ENCODE results near the gene PDCD4. TPM values are rescaled to one million over a fixed set of nuclear protein-coding genes. Genes with fewer than 3 reads are reported as not detected.

PDCD4 gene
- total RNA-seq, 1 donor from 2014 or later: 37.1 TPM

- DNase-seq (ENCODE audit: low read depth, low spot score): no peak
These were observed 47.7 kb downstream of the PDCD4 start, which contains the start of gene SHOC2 for GRCh38 chr10:110919349-110919931. Gene SHOC2 (plus strand): TSS chr10:110919604. CDS start chr10:110964359, 44,755 bp downstream.

GRCh38 chr10:110919971-110920881, 48.5 kb downstream of the PDCD4 start:
- no peak for DNase-seq (ENCODE audit: low read depth, low spot score)

- DNase-seq (ENCODE audit: low read depth, low spot score): no peak
These were observed 52.2 kb downstream of the PDCD4 start for GRCh38 chr10:110923856-110924493.

DNA sequence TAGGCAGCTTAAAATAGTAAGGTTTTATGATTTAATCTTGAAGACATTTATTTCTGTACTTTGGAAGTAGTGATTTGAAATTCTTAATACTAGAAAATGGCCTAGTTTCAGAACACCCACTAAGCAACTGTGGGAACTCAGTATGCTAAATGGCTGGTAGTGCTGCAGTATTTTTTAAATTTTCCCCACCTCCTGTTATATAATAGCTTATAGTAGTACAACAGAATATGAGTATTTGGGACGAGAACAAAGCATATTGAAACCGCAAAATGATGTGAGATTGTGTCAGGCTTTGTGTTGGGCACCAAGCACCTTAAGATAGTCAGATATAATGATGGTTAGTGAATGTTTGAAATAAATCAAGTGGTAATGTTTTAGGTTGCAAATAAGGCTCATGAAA, 55.7 kb downstream of the PDCD4 start:
- DNase-seq (ENCODE audit: low read depth, low spot score): no peak

DNA sequence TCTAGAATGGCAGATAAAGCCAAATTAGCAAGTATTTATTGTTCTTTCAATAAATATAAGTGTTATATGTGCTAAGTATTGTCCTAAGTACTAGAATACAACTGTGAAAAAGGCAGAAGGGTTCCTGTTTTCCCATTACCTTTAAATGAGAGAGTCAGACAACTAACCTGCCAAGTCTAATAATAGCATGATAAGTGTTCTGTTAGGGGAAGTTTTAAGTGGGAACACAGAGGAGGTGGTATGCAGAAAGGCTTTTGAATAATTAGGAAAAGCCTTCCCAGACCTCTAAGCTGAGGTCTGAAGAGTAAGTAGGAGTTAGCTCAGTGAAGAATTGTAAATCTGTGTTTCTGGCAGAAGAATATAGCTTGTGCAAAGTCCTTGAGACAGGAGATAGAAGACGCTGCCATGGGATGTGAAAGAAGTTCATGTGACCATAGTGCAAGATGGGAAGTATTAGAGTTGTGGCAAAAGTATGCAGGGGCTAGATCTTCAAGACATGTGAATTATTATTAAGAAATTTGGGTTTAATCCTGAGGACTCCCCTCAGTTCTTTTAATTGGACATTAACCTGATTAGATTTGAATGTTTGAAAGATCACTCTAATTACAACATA, 60.1 kb downstream of the PDCD4 start:
- no peak for DNase-seq (ENCODE audit: low read depth, low spot score)

- DNase-seq (ENCODE audit: low read depth, low spot score): no peak
These were observed 60.9 kb downstream of the PDCD4 start for GRCh38 chr10:110932505-110933180.

- no peak for DNase-seq (ENCODE audit: low read depth, low spot score)
These were observed 65.0 kb downstream of the PDCD4 start for GRCh38 chr10:110936757-110937156.

- no peak for DNase-seq (ENCODE audit: low read depth, low spot score)
These were observed 67.7 kb downstream of the PDCD4 start for GRCh38 chr10:110939419-110939818.

DNA sequence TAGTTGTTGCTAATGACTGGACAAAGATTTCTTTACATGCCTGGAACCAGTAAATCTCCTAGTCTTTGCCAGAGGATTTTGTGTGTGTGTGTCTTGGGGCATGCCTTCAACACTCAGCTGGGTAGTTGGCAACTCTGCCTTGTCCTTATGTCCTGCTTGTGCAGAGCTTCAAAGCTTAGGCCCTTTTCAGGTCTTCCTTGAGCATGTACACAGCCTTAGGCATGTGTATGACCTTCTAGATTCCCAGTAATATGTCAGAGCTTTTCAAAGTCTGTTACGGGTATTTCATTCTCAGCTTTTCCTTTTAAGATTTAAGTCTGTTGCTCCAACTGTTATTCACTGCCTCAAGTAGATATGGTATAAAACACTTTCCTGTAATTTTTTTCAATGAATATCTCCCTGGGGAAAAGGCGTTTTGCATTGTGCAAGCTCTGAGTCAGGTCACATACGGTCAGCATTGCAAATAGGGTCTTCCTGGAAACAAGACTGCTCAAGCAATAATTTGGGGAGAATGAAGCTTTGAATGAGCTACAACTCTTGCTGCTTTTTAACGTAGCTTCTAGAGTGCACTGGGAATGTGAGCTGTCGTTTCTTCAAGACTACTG, 73.2 kb downstream of the PDCD4 start:
- no peak for DNase-seq (ENCODE audit: low read depth, low spot score)

- DNase-seq (ENCODE audit: low read depth, low spot score): no peak
These were observed 74.8 kb downstream of the PDCD4 start for GRCh38 chr10:110946496-110946895.

DNA sequence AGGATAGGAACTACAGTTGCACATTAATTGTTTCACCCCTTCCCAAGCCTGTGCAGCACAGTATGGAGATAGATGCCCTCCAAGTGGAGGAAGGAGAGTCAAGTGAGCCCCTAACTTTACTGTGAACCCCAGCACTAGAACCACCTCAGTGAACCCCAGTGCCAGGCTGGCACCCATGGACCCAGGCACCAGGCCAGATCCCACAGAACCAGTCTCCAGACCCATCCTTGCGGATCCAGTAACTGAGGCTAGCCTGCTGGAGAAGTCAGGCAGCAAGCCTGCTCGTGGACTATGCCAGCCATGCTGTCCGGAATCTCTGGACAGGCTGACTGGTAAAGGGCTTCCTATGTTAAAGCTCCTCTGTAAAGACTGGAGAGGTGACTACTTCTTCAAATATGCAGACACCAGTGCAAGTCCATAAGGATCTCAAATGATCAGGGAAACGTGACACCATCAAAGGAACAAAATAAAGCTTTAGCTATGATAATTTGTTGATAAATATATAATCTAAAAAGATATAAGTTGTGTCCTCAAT, 75.4 kb downstream of the PDCD4 start:
- DNase-seq (ENCODE audit: low read depth, low spot score): no peak

Other genes with a start within 250 kb of the PDCD4 start
- 0.13 TPM in 1 of 2 replicates, not detected in the other for gene RBM20, start 227.6 kb upstream of the PDCD4 start, total RNA-seq
- 19.3 and 22.5 TPM in 2 replicates for gene BBIP1, start 47.3 kb downstream of the PDCD4 start, total RNA-seq
- 44.4 and 50.5 TPM in 2 replicates for gene SHOC2, start 47.7 kb downstream of the PDCD4 start, total RNA-seq
- gene ADRA2A, start 205.1 kb downstream of the PDCD4 start, total RNA-seq: 0.13 and 0.49 TPM in 2 replicates

All from pulmonary artery endothelial cell (primary cell).